HepG2 (cell line): ENCODE data around the gene PRAMEF17. TPM values are rescaled to one million over a fixed set of nuclear protein-coding genes. Genes with fewer than 3 reads are reported as not detected.

Source experiments
- ATAC-seq: fragments of 200-7000 bp; cut with Tn5 transposase; 3 replicates; pipeline ENCODE4 v1.9.1; 2020; ENCODE audit warnings: mild to moderate bottlenecking, moderate library complexity
- BruUV-seq: library from RNA; stranded (reverse); fragments of 400-500 nt; replicated peaks from 2 replicates; lab custom pipeline; 2021; lab: Mats Ljungman, UMichigan
- CTCF ChIA-PET: fragments of 300-600 bp; formaldehyde crosslinking; extraction: SDS; loops from one replicate; lab custom pipeline; 2021; ENCODE audit warnings: low total read pairs, inconsistent platforms, low intra/inter-chr PET ratio; lab: Yijun Ruan, JAX
- POLR2A ChIA-PET: fragments of 350-600 bp; sonication (Branson Sonifier 250); formaldehyde crosslinking; loops from one replicate; lab custom pipeline; 2020; ENCODE audit warnings: antibody characterized with exemption, inconsistent platforms; lab: Yijun Ruan, JAX
- DNase-seq: peaks from one replicate; pipeline ENCODE4 v3.0.0-alpha.2; 2015; ENCODE audit warnings: low spot score
- FAIRE-seq: peaks from 3 replicates; lab custom pipeline; 2011; peaks lifted over from hg19 to GRCh38; lab: Jason Lieb, UNC
- H2AFZ ChIP-seq: one replicate; pipeline ENCODE4 v1.6.1; 2011; ENCODE audit warnings: low read length, inconsistent platforms
- H3K27ac ChIP-seq: fragments of 300-600 bp; 3 replicates; pipeline ENCODE4 v1.8.0; 2011; ENCODE audit warnings: mixed run types, mild to moderate bottlenecking, mixed read lengths, low read length, inconsistent platforms; ENCODE audit not compliant: insufficient read depth; ENCODE audit errors: extremely low read length
- H3K27me3 ChIP-seq, 2 experiments: fragments of 200-600 bp in 1 of 2; 2 replicates in 1 of 2; 3 replicates in 1 of 2; pipeline versions ENCODE4 v1.6.0 to v1.8.0; 2011; ENCODE audit warnings: low read length in 2 of 2, mild to moderate bottlenecking in 2 of 2, moderate library complexity in 2 of 2, inconsistent platforms in 1 of 2; ENCODE audit not compliant: insufficient read depth in 2 of 2, control insufficient read depth in 1 of 2
- H3K36me3 ChIP-seq, 2 experiments: fragments of 200-600 bp in 1 of 2; replicated peaks in 1 of 2; 2 replicates in 1 of 2; 3 replicates in 1 of 2; pipeline versions ENCODE4 v1.5.1 to v1.8.0; 2011; ENCODE audit warnings: low read length in 2 of 2, inconsistent platforms in 1 of 2; ENCODE audit not compliant: insufficient read depth in 2 of 2, control insufficient read depth in 1 of 2
- H3K4me1 ChIP-seq: 2 replicates; pipeline ENCODE4 v1.5.1; 2012; ENCODE audit warnings: low read length, inconsistent platforms; ENCODE audit not compliant: insufficient read depth
- H3K4me2 ChIP-seq: 2 replicates; pipeline ENCODE4 v1.6.0; 2011; ENCODE audit warnings: low read depth, low read length, inconsistent platforms
- H3K4me3 ChIP-seq, 3 experiments: fragments of 200-600 bp in 1 of 3; sonication (generic), shearing (Covaris generic) in 1 of 3; replicated peaks in 1 of 3; 2 replicates each; pipeline ENCODE4 v1.5.1; 2011 to 2016; ENCODE audit warnings: low read length in 3 of 3, inconsistent platforms in 2 of 3, low read depth in 2 of 3, mild to moderate bottlenecking in 2 of 3, control low read depth in 1 of 3, mixed read lengths in 1 of 3; ENCODE audit not compliant: insufficient read depth in 1 of 3
- H3K79me2 ChIP-seq: one replicate; pipeline ENCODE4 v1.6.1; 2011; ENCODE audit warnings: low read length, inconsistent platforms; ENCODE audit not compliant: insufficient read depth
- H3K9ac ChIP-seq: 2 replicates; pipeline ENCODE4 v1.6.0; 2011; ENCODE audit warnings: mild to moderate bottlenecking, low read depth, low read length, inconsistent platforms; ENCODE audit not compliant: insufficient read depth
- H3K9me3 ChIP-seq: 2 replicates; pipeline ENCODE4 v1.5.1; 2012; ENCODE audit warnings: mild to moderate bottlenecking, low read length
- H4K20me1 ChIP-seq: 2 replicates; pipeline ENCODE4 v1.6.0; 2011; ENCODE audit warnings: inconsistent platforms, mild to moderate bottlenecking, low read length, moderate library complexity; ENCODE audit not compliant: insufficient read depth
- CREB1 ChIP-seq, 2 experiments: fragments of 450-650 bp in 1 of 2; IDR thresholded peaks; 2 replicates each; pipeline ENCODE4 v1.6.1; 2016 to 2017; ENCODE audit warnings: control low read depth in 1 of 2, mild to moderate bottlenecking in 1 of 2, missing compliant biosample characterization in 1 of 2, missing genetic modification characterization in 1 of 2
- HMGA1 ChIP-seq: sonication (generic); formaldehyde crosslinking; conservative IDR thresholded peaks from 2 replicates; pipeline ENCODE4 v1.4.0; 2020; ENCODE audit warnings: missing genetic modification reagents
- RXRA ChIP-seq: sonication (generic); formaldehyde crosslinking; IDR thresholded peaks from 2 replicates; pipeline ENCODE4 v1.5.1; 2020; ENCODE audit warnings: missing genetic modification reagents
- TCF7L2 ChIP-seq: IDR thresholded peaks from 2 replicates; pipeline ENCODE4 v1.6.1; 2011; ENCODE audit warnings: mild to moderate bottlenecking, low read depth, low read length, moderate library complexity
- ZNF709 ChIP-seq: sonication (generic); formaldehyde crosslinking; IDR thresholded peaks from 2 replicates; pipeline ENCODE4 v1.5.0; 2020; ENCODE audit warnings: mild to moderate bottlenecking, missing genetic modification reagents
- WGBS: methylation state at CpG from one replicate; pipeline ENCODE4 v1.1.6; 2017; ENCODE audit warnings: low lambda C conversion rate; 5-methylcytosine and 5-hydroxymethylcytosine counted together
- in situ Hi-C: cut with HindIII; loops from 2 replicates; pipeline ENCODE4 v1.10.0; 2017; ENCODE audit warnings: low pct_unique_long_range_greater_than_20kb; ENCODE audit not compliant: extremely low pct_ligation_motif_present
- intact Hi-C: fragments of 100-400 bp; cut with micrococcal nuclease; formaldehyde crosslinking; loops from one replicate; pipeline ENCODE4 v1.10.0; 2022; ENCODE audit not compliant: unreplicated experiment
- polyA plus RNA-seq, 8 experiments: library from polyadenylated mRNA; depleted of rRNA in 3 of 8; stranded (reverse) in 7 of 8; unstranded in 1 of 8; fragments of >200 nt; fragmentation: Illumina TruSeq in 4 of 8; extraction: Trizol in 4 of 8; gene quantifications; 2 replicates each; pipeline versions ENCODE4 v1.2.1 to v1.2.3, GENCODE V29; 2011 to 2016; ENCODE audit warnings: low read depth in 4 of 8, missing spikeins in 1 of 8, mixed read lengths in 1 of 8; ENCODE audit not compliant: insufficient read depth in 1 of 8
- total RNA-seq, 5 experiments: library from RNA; depleted of rRNA; stranded (reverse); fragments of >200 nt; fragmentation: Illumina TruSeq; extraction: Trizol; gene quantifications; 2 replicates each; pipeline ENCODE4 v1.2.3, GENCODE V29; 2016; ENCODE audit warnings: low read depth in 1 of 5
- TF ChIP-seq, protein P1 (sequence below): sonication (generic); formaldehyde crosslinking; IDR thresholded peaks from 2 replicates; pipeline ENCODE4 v1.4.0; 2020; ENCODE audit warnings: missing genetic modification reagents, borderline replicate concordance
- TF ChIP-seq, protein P2 (sequence below): sonication (generic); formaldehyde crosslinking; IDR thresholded peaks from 2 replicates; pipeline ENCODE4 v1.4.0; 2020; ENCODE audit warnings: missing genetic modification reagents, borderline replicate concordance
- TF ChIP-seq, protein P3 (sequence below): sonication (generic); formaldehyde crosslinking; IDR thresholded peaks from 2 replicates; pipeline ENCODE4 v1.5.1; 2020; ENCODE audit warnings: missing genetic modification reagents, mild to moderate bottlenecking, borderline replicate concordance

PRAMEF17 gene
- total and polyA plus RNA-seq, 2 of the 13 experiments (the other 11 are each of a cell fraction or from before 2014, with no cell fraction given) = not detected

GRCh38 chr1:13430495-13430894 is 41.1 kb downstream of the PRAMEF17 start:
- Histone ChIP-seq H3K4me3 (no peak overlapping the region), H3K27me3 (peaks cover 0 to under 1% of the 10 kb centered on the region in 2 experiments; a peak in 1 of 5 replicates), H3K4me1 (no peaks in the 10 kb centered on the region), H4K20me1 (no peaks in the 10 kb centered on the region), H3K9ac (no peak overlapping the region), H3K4me2 (no peak overlapping the region), H2AFZ (no peak overlapping the region), H3K79me2 (no peaks in the 10 kb centered on the region), H3K36me3 (no peaks in the 10 kb centered on the region), H3K27ac (no peak overlapping the region), H3K9me3 (no peaks in the 10 kb centered on the region; the same call in 1 of the 2 replicates)
- 6% methylated on average over 2 of the region's 13 CpGs for WGBS
- DNase-seq (no peak), ATAC-seq (no peak), FAIRE-seq (no peak)
- POLR2A ChIA-PET = no interaction called here
- in situ Hi-C loops (no loop called here), intact Hi-C loops (no loop called here)
- TF ChIP-seq, protein P1, sequence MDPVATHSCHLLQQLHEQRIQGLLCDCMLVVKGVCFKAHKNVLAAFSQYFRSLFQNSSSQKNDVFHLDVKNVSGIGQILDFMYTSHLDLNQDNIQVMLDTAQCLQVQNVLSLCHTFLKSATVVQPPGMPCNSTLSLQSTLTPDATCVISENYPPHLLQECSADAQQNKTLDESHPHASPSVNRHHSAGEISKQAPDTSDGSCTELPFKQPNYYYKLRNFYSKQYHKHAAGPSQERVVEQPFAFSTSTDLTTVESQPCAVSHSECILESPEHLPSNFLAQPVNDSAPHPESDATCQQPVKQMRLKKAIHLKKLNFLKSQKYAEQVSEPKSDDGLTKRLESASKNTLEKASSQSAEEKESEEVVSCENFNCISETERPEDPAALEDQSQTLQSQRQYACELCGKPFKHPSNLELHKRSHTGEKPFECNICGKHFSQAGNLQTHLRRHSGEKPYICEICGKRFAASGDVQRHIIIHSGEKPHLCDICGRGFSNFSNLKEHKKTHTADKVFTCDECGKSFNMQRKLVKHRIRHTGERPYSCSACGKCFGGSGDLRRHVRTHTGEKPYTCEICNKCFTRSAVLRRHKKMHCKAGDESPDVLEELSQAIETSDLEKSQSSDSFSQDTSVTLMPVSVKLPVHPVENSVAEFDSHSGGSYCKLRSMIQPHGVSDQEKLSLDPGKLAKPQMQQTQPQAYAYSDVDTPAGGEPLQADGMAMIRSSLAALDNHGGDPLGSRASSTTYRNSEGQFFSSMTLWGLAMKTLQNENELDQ (CRISPR knock-in tag) = no peak
- TF ChIP-seq, protein P2, sequence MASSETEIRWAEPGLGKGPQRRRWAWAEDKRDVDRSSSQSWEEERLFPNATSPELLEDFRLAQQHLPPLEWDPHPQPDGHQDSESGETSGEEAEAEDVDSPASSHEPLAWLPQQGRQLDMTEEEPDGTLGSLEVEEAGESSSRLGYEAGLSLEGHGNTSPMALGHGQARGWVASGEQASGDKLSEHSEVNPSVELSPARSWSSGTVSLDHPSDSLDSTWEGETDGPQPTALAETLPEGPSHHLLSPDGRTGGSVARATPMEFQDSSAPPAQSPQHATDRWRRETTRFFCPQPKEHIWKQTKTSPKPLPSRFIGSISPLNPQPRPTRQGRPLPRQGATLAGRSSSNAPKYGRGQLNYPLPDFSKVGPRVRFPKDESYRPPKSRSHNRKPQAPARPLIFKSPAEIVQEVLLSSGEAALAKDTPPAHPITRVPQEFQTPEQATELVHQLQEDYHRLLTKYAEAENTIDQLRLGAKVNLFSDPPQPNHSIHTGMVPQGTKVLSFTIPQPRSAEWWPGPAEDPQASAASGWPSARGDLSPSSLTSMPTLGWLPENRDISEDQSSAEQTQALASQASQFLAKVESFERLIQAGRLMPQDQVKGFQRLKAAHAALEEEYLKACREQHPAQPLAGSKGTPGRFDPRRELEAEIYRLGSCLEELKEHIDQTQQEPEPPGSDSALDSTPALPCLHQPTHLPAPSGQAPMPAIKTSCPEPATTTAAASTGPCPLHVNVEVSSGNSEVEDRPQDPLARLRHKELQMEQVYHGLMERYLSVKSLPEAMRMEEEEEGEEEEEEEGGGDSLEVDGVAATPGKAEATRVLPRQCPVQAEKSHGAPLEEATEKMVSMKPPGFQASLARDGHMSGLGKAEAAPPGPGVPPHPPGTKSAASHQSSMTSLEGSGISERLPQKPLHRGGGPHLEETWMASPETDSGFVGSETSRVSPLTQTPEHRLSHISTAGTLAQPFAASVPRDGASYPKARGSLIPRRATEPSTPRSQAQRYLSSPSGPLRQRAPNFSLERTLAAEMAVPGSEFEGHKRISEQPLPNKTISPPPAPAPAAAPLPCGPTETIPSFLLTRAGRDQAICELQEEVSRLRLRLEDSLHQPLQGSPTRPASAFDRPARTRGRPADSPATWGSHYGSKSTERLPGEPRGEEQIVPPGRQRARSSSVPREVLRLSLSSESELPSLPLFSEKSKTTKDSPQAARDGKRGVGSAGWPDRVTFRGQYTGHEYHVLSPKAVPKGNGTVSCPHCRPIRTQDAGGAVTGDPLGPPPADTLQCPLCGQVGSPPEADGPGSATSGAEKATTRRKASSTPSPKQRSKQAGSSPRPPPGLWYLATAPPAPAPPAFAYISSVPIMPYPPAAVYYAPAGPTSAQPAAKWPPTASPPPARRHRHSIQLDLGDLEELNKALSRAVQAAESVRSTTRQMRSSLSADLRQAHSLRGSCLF (CRISPR knock-in tag) = no peak
- TF ChIP-seq ZNF709 (CRISPR knock-in tag) (no peak), HMGA1 (CRISPR knock-in tag) (no peak), TCF7L2 (no peak), RXRA (CRISPR knock-in tag) (no peak), CREB1 (IDR thresholded peaks at IDR 0.05) (no peak), CREB1 (CRISPR knock-in tag; IDR thresholded peaks at IDR 0.05) (no peak)
- TF ChIP-seq, protein P3, sequence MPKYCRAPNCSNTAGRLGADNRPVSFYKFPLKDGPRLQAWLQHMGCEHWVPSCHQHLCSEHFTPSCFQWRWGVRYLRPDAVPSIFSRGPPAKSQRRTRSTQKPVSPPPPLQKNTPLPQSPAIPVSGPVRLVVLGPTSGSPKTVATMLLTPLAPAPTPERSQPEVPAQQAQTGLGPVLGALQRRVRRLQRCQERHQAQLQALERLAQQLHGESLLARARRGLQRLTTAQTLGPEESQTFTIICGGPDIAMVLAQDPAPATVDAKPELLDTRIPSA (CRISPR knock-in tag) = no peak
- CTCF ChIA-PET = no interaction called here
- no TSS peak for BruUV-seq
